ENCODE measurements around the gene CA7. TPM values are rescaled to one million over a fixed set of nuclear protein-coding genes. Genes with fewer than 3 reads are reported as not detected.
"Not testable (repeated sequence)": the region's sequence is repeated elsewhere in the genome, so short reads cannot be mapped to it uniquely, and the experiment has no call there.

Gene CA7
- total and polyA plus RNA-seq, 3 experiments from 2014 or later, result not detected

- peaks cover 3 to 10% (median 4%) of the 10 kb centered on the region in 3 donors for H3K4me1 Mint-ChIP-seq
- Histone ChIP-seq H3K4me1 (ENCODE audit: insufficient read depth, low read length) (no peaks in the 10 kb centered on the region), H3K9me3 (ENCODE audit: low read length) (no peaks in the 10 kb centered on the region), H3K4me3 (ENCODE audit: low read length) (no peak overlapping the region), H3K27ac (ENCODE audit: low read depth, low read length) (no peak overlapping the region), H3K36me3 (ENCODE audit: insufficient read depth, low read length) (no peaks in the 10 kb centered on the region), H3K27me3 (ENCODE audit: insufficient read depth, low read length, poor library complexity, severe bottlenecking) (no peaks in the 10 kb centered on the region)
- DNase-seq, result no peak
- H3K36me3 Mint-ChIP-seq, result peaks cover 0 to 6% (median 2%) of the 10 kb centered on the region in 3 donors
- ChIA-PET POLR2A (interaction anchor here (0.6 kb wide), 1 partner anchor 1177 kb away, joined by 4 read pairs; no protein-coding TSS in a partner anchor), CTCF (interaction anchor here (1.1 to 2.1 kb wide), 5 partner anchors 13 to 37 kb away, joined by 3 to 10 read pairs (median 4); partner anchors contain the start of genes PDP2 and RRAD)
- peak overlapping the region in 1 of 8 donors; percentile 33 for H3K27ac Mint-ChIP-seq
- no peaks in the 10 kb centered on the region for H3K9me3 Mint-ChIP-seq
- H3K27me3 Mint-ChIP-seq, result no peaks in the 10 kb centered on the region
- no peak overlapping the region for H3K4me3 Mint-ChIP-seq
Measured at GRCh38 chr16:66894055-66894454, 49.8 kb downstream of the CA7 start.

- Histone ChIP-seq H3K27me3 (ENCODE audit: insufficient read depth, low read length, poor library complexity, severe bottlenecking) (no peaks in the 10 kb centered on the region), H3K9me3 (ENCODE audit: low read length) (no peaks in the 10 kb centered on the region), H3K4me1 (ENCODE audit: insufficient read depth, low read length) (no peaks in the 10 kb centered on the region), H3K36me3 (ENCODE audit: insufficient read depth, low read length) (no peaks in the 10 kb centered on the region), H3K27ac (ENCODE audit: low read depth, low read length) (no peak overlapping the region), H3K4me3 (ENCODE audit: low read length) (no peak overlapping the region)
- ChIA-PET CTCF (interaction anchor here (0.9 to 2.1 kb wide), 8 partner anchors 11 to 290 kb away, joined by 3 to 10 read pairs (median 4); partner anchors contain the start of genes PDP2 and RRAD), POLR2A (no interaction called here)
- Mint-ChIP-seq H3K4me3 (peak overlapping the region in 1 of 7 donors; percentile 19), H3K27me3 (no peaks in the 10 kb centered on the region), H3K27ac (peak overlapping the region in 2 of 8 donors; percentile 47 to 52), H3K36me3 (peaks cover 0 to 6% (median 2%) of the 10 kb centered on the region in 3 donors), H3K4me1 (peaks cover 3 to 10% (median 4%) of the 10 kb centered on the region in 3 donors), H3K9me3 (no peaks in the 10 kb centered on the region)
- DNase-seq, result peak; percentile 28 to 63 (median 31)
Measured at GRCh38 chr16:66894948-66895688, 50.9 kb downstream of the CA7 start.

DNA sequence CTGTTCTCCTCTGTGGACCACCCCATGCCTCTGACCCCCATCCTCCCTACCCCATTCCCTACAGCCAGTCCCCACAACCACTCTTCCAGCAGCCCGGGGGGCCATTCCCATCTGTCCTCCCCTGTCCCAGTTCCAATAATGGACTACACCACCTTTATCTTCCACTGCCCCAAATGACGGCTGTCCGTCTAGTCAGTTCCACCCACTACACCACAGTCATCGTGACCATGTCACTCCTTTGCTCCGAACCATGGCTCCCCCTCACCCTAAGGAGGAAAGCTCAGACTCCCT is 51.4 kb downstream of the CA7 start:
- no peak overlapping the region for H3K27ac Mint-ChIP-seq
- H3K9me3 ChIP-seq (ENCODE audit: low read length), result no peaks in the 10 kb centered on the region
- H3K27me3 ChIP-seq (ENCODE audit: insufficient read depth, low read length, poor library complexity, severe bottlenecking), result no peaks in the 10 kb centered on the region
- no peak overlapping the region for H3K4me3 Mint-ChIP-seq
- H3K27me3 Mint-ChIP-seq, result no peaks in the 10 kb centered on the region
- peaks cover 3 to 10% (median 4%) of the 10 kb centered on the region in 3 donors for H3K4me1 Mint-ChIP-seq
- H3K36me3 Mint-ChIP-seq, result peaks cover 0 to 6% (median 2%) of the 10 kb centered on the region in 3 donors
- no peaks in the 10 kb centered on the region for H3K36me3 ChIP-seq (ENCODE audit: insufficient read depth, low read length)
- no peaks in the 10 kb centered on the region for H3K9me3 Mint-ChIP-seq
- no peak overlapping the region for H3K4me3 ChIP-seq (ENCODE audit: low read length)
- POLR2A ChIA-PET, result no interaction called here
- DNase-seq, result peak in 1 of 5 donors; percentile 17
- CTCF ChIA-PET, result interaction anchor here (0.9 to 2.1 kb wide), 6 partner anchors 11 to 289 kb away, joined by 3 to 10 read pairs (median 4); partner anchors contain the start of genes PDP2 and RRAD
- no peaks in the 10 kb centered on the region for H3K4me1 ChIP-seq (ENCODE audit: insufficient read depth, low read length)
- H3K27ac ChIP-seq (ENCODE audit: low read depth, low read length), result no peak overlapping the region

DNA sequence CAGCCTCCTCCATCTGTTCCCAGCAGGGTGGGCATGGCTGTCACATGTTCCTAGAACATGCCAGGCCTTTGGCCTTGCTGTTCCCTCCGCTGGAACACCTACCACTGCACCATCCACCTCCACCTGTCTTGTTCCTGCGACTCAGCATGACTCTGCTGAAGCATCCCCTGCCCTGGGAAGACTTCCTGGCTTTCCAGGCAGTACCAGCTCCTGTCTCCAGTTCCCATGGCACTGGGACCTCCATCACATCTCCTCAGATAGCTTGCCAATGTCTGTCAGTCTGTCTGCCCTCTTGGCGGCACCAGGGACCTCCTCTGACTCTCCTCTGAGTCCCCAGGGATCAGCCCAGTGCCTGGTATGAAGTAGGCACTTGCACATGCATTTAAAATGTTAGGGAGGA is 51.8 kb downstream of the CA7 start:
- no peaks in the 10 kb centered on the region for H3K4me1 ChIP-seq (ENCODE audit: insufficient read depth, low read length)
- no peaks in the 10 kb centered on the region for H3K27me3 Mint-ChIP-seq
- no peak overlapping the region for H3K27ac Mint-ChIP-seq
- H3K36me3 ChIP-seq (ENCODE audit: insufficient read depth, low read length), result no peaks in the 10 kb centered on the region
- ChIA-PET POLR2A (no interaction called here), CTCF (interaction anchor here (0.9 to 2.1 kb wide), 4 partner anchors 10 to 30 kb away, joined by 3 to 10 read pairs (median 5); partner anchors contain the start of genes PDP2 and RRAD)
- H3K4me3 Mint-ChIP-seq, result no peak overlapping the region
- no peak overlapping the region for H3K27ac ChIP-seq (ENCODE audit: low read depth, low read length)
- no peaks in the 10 kb centered on the region for H3K27me3 ChIP-seq (ENCODE audit: insufficient read depth, low read length, poor library complexity, severe bottlenecking)
- H3K36me3 Mint-ChIP-seq, result peaks cover 0 to 6% (median 2%) of the 10 kb centered on the region in 3 donors
- peak in 1 of 5 donors; percentile 18 for DNase-seq
- no peaks in the 10 kb centered on the region for H3K9me3 Mint-ChIP-seq
- H3K9me3 ChIP-seq (ENCODE audit: low read length), result no peaks in the 10 kb centered on the region
- H3K4me1 Mint-ChIP-seq, result peaks cover 3 to 10% (median 4%) of the 10 kb centered on the region in 3 donors
- H3K4me3 ChIP-seq (ENCODE audit: low read length), result no peak overlapping the region

- H3K27ac Mint-ChIP-seq, result peak overlapping the region in 2 of 8 donors; percentile 23 to 44
- H3K4me1 ChIP-seq (ENCODE audit: insufficient read depth, low read length); H3K27me3 ChIP-seq (ENCODE audit: insufficient read depth, low read length, poor library complexity, severe bottlenecking); H3K36me3 ChIP-seq (ENCODE audit: insufficient read depth, low read length); DNase-seq; POLR2A ChIA-PET; H3K4me3 Mint-ChIP-seq; H3K4me3 ChIP-seq (ENCODE audit: low read length); H3K27ac ChIP-seq (ENCODE audit: low read depth, low read length); H3K27me3 Mint-ChIP-seq; H3K9me3 Mint-ChIP-seq; H3K9me3 ChIP-seq (ENCODE audit: low read length); H3K36me3 Mint-ChIP-seq; H3K4me1 Mint-ChIP-seq: not testable (repeated sequence)
- CTCF ChIA-PET, result interaction anchor here (2.1 kb wide), 1 partner anchor 22 kb away, joined by 6 read pairs; no protein-coding TSS in a partner anchor
Measured at GRCh38 chr16:66896682-66897081, 52.5 kb downstream of the CA7 start.

DNA sequence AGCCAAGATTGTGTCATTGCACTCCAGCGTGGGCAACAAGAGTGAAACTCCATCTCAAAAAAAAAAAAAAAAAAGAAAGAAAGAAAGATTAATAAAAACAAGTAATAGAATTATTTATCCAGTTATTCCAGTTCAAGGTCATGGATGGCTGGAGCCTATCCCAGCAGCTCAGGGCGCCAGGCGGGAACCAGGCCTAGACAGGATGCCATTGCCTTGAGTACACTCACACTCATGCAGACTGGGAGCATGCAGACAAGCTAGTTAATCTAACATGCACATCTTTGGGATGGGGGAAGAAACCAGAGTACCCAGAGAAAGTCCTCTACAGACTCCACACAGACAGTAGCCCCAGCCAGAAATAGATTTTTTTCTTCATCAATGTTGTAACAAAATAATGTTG is 54.0 kb downstream of the CA7 start:
- Histone ChIP-seq H3K4me1 (ENCODE audit: insufficient read depth, low read length) (no peaks in the 10 kb centered on the region), H3K9me3 (ENCODE audit: low read length) (no peaks in the 10 kb centered on the region), H3K4me3 (ENCODE audit: low read length) (no peak overlapping the region), H3K27me3 (ENCODE audit: insufficient read depth, low read length, poor library complexity, severe bottlenecking) (no peaks in the 10 kb centered on the region), H3K36me3 (ENCODE audit: insufficient read depth, low read length) (no peaks in the 10 kb centered on the region), H3K27ac (ENCODE audit: low read depth, low read length) (no peak overlapping the region)
- no peaks in the 10 kb centered on the region for H3K9me3 Mint-ChIP-seq
- POLR2A ChIA-PET, result no interaction called here
- CTCF ChIA-PET, result interaction anchor here (1.1 kb wide), 1 partner anchor 56 kb away, joined by 3 read pairs; no protein-coding TSS in a partner anchor
- H3K36me3 Mint-ChIP-seq, result peaks cover 0 to 2% (median 0%) of the 10 kb centered on the region in 3 donors
- H3K4me1 Mint-ChIP-seq, result peaks cover under 1 to 5% (median 1%) of the 10 kb centered on the region in 3 donors
- H3K27me3 Mint-ChIP-seq, result no peaks in the 10 kb centered on the region
- H3K4me3 Mint-ChIP-seq, result no peak overlapping the region
- DNase-seq, result no peak
- H3K27ac Mint-ChIP-seq, result peak overlapping the region in 2 of 8 donors; percentile 62 to 88

DNA sequence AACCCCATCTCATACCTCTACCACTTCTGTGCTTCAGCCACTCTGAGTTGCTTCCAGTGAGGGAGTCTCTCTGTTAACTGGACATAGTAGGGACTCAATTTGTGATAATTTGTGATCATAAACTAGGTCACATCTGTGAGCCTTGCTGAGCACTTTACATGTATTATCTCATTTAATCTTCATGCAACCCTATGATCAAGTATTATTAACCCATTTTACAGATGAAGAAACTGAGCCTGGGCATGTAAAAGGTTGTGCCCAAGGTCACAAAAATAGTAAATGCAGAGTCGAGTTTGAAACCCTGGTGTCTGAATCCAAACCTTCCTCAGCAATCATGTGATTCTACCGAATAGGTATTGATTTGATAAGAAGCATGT is 54.7 kb downstream of the CA7 start:
- no peak for DNase-seq
- Histone ChIP-seq H3K36me3 (ENCODE audit: insufficient read depth, low read length) (no peaks in the 10 kb centered on the region), H3K9me3 (ENCODE audit: low read length) (no peaks in the 10 kb centered on the region), H3K27me3 (ENCODE audit: insufficient read depth, low read length, poor library complexity, severe bottlenecking) (no peaks in the 10 kb centered on the region), H3K4me3 (ENCODE audit: low read length) (no peak overlapping the region), H3K27ac (ENCODE audit: low read depth, low read length) (peak overlapping the region; percentile 87), H3K4me1 (ENCODE audit: insufficient read depth, low read length) (no peaks in the 10 kb centered on the region)
- Mint-ChIP-seq H3K9me3 (no peaks in the 10 kb centered on the region), H3K36me3 (peaks cover 0 to 2% (median 0%) of the 10 kb centered on the region in 3 donors), H3K4me3 (no peak overlapping the region), H3K27ac (peak overlapping the region in 1 of 8 donors; percentile 88), H3K4me1 (peaks cover 0 to 4% (median 0%) of the 10 kb centered on the region in 3 donors), H3K27me3 (no peaks in the 10 kb centered on the region)
- ChIA-PET CTCF (no interaction called here), POLR2A (no interaction called here)

DNA sequence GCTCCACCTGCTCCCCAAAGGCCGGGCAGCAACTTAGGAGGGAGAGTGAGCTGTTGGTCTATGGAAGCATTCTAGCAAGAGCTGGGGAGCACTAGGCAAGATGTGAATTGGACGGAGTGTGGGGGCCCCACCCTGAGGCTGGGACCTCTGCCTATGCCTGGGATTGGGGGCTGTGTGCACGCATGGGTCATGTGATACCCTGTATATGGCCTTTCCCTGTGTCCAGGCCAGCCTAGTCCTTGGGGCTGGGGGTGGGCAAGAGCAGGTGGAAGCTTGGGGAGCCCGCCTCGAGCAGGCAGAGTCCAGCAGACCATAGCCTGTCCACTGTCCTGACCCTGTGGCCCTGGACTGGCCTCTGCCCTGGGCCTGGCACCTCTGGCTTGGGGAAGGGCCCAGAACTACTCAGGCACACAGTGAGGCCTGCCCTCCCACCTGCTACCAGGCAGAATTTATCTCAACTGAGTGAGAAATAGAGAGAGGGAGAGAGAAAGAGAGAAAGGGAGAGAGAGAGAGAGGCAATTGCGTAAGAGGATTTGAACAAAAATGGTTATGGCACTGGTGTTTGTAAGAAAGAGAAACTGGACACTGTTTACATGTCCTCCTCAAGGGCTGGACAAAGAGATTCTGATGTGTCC is 55.2 kb downstream of the CA7 start:
- Mint-ChIP-seq H3K27me3 (no peaks in the 10 kb centered on the region), H3K36me3 (peaks cover 0 to 2% (median 0%) of the 10 kb centered on the region in 3 donors), H3K4me1 (peaks cover 0 to 4% (median 0%) of the 10 kb centered on the region in 3 donors), H3K27ac (peak overlapping the region in 1 of 8 donors; percentile 63), H3K9me3 (no peaks in the 10 kb centered on the region), H3K4me3 (no peak overlapping the region)
- ChIA-PET CTCF (no interaction called here), POLR2A (no interaction called here)
- no peaks in the 10 kb centered on the region for H3K4me1 ChIP-seq (ENCODE audit: insufficient read depth, low read length)
- DNase-seq, result no peak
- no peaks in the 10 kb centered on the region for H3K27me3 ChIP-seq (ENCODE audit: insufficient read depth, low read length, poor library complexity, severe bottlenecking)
- no peaks in the 10 kb centered on the region for H3K9me3 ChIP-seq (ENCODE audit: low read length)
- H3K36me3 ChIP-seq (ENCODE audit: insufficient read depth, low read length), result no peaks in the 10 kb centered on the region
- H3K4me3 ChIP-seq (ENCODE audit: low read length), result no peak overlapping the region
- H3K27ac ChIP-seq (ENCODE audit: low read depth, low read length), result peak overlapping the region; percentile 87

Measured in CD8-positive, alpha-beta memory T cell (primary cell).